Esophagus muscularis mucosa (tissue), 4 donors: ENCODE measurements around the gene SIM1. TPM values are rescaled to one million over a fixed set of nuclear protein-coding genes. Genes with fewer than 3 reads are reported as not detected.

Experiments
- DNase-seq: peaks from one replicate; pipeline ENCODE4 v3.0.0-alpha.2; 2017; ENCODE audit errors: extremely low spot score
- H3K27ac ChIP-seq, 4 donors: fragments of 200-600 bp; sonication (generic); replicated peaks in 1 of 4; 1 replicate in 3 of 4; 2 replicates in 1 of 4; pipeline ENCODE4 v1.5.1; 2016 to 2019; ENCODE audit warnings: mild to moderate bottlenecking in 1 of 4
- H3K27me3 ChIP-seq, 4 donors: fragments of 200-600 bp; sonication (generic); one replicate each; pipeline versions ENCODE4 v1.5.1 to v1.6.0; 2016 to 2019
- H3K36me3 ChIP-seq, 4 donors: fragments of 200-600 bp; sonication (generic); one replicate each; pipeline ENCODE4 v1.5.1; 2016 to 2019
- H3K4me1 ChIP-seq, 4 donors: fragments of 200-600 bp; sonication (generic); one replicate each; pipeline ENCODE4 v1.5.1; 2016 to 2019
- H3K4me3 ChIP-seq, 4 donors: fragments of 200-600 bp; sonication (generic); 1 replicate in 2 of 4; 2 replicates in 2 of 4; pipeline ENCODE4 v1.5.1; 2016 to 2019; ENCODE audit warnings: mild to moderate bottlenecking in 4 of 4, moderate library complexity in 1 of 4
- H3K9me3 ChIP-seq, 4 donors: fragments of 200-600 bp; sonication (generic); 1 replicate in 3 of 4; 2 replicates in 1 of 4; pipeline ENCODE4 v1.5.1; 2016 to 2019
- CTCF ChIP-seq, 3 experiments: fragments of 200-600 bp in 2 of 3; fragments of 450-650 bp in 1 of 3; sonication (generic) in 2 of 3; IDR thresholded peaks; one replicate each; pipeline ENCODE4 v1.5.1; 2017 to 2019; ENCODE audit warnings: antibody characterized with exemption in 3 of 3, mild to moderate bottlenecking in 2 of 3, moderate library complexity in 1 of 3
- EP300 ChIP-seq: sonication (generic); formaldehyde crosslinking; IDR thresholded peaks from one replicate; pipeline ENCODE4 v1.6.1; 2017; ENCODE audit warnings: antibody characterized with exemption
- POLR2A ChIP-seq: fragments of 450-650 bp; IDR thresholded peaks from one replicate; pipeline ENCODE4 v1.6.1; 2017; ENCODE audit warnings: antibody characterized with exemption, moderate library complexity, mild to moderate bottlenecking, low read depth
- POLR2AphosphoS5 ChIP-seq, 2 donors: sonication (generic); formaldehyde crosslinking; IDR thresholded peaks; one replicate each; pipeline ENCODE4 v1.6.1; 2017; ENCODE audit warnings: antibody characterized with exemption in 2 of 2
- WGBS: methylation state at CpG from one replicate; pipeline ENCODE4 v1.1.5; 2018; 5-methylcytosine and 5-hydroxymethylcytosine counted together
- intact Hi-C: fragments of 100-400 bp; cut with DNase I; formaldehyde crosslinking; loops from one replicate; pipeline ENCODE4 v1.15.1; 2023
- total RNA-seq, 4 donors: library from RNA; depleted of rRNA; stranded (reverse); fragments of >200 nt; gene quantifications; one replicate each; pipeline versions ENCODE4 v1.1.0 to v1.2.1, GENCODE V29; 2016

SIM1 gene
- total RNA-seq, 4 donors from 2014 or later = not detected

DNA sequence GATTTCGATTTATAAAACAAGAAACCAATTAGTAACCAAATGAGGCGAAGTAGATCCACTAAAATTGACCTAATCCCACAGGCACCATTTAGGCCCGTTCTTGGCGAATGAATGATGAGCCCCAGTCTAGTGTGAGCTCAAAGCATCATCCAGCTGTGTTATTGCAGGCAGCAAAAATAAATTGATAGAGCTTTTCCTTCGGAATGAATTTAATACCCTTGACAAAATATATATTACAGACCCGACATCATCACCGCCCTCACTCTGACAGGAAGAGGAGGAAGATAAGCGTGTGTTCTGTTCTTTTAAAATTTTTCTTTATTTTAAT, 7.8 kb downstream of the SIM1 start:
- H3K4me3 ChIP-seq = no peak overlapping the region
- DNase-seq = no peak
- intact Hi-C loops = no loop called here
- no peaks in the 10 kb centered on the region for H3K36me3 ChIP-seq
- H3K27ac ChIP-seq = no peak overlapping the region
- peaks cover 0 to 7% (median 0%) of the 10 kb centered on the region in 4 donors for H3K9me3 ChIP-seq
- WGBS = 32% methylated on average over 8 of the region's 8 CpGs
- peaks cover 13 to 100% (median 90%) of the 10 kb centered on the region in 4 donors for H3K27me3 ChIP-seq
- H3K4me1 ChIP-seq = peaks cover 6 to 42% (median 29%) of the 10 kb centered on the region in 4 donors
- TF ChIP-seq POLR2A = no peak
- TF ChIP-seq CTCF (IDR thresholded peaks at IDR 0.05) = no peak
- no peak for TF ChIP-seq EP300
- TF ChIP-seq POLR2AphosphoS5 (IDR thresholded peaks at IDR 0.05) = no peak

DNA sequence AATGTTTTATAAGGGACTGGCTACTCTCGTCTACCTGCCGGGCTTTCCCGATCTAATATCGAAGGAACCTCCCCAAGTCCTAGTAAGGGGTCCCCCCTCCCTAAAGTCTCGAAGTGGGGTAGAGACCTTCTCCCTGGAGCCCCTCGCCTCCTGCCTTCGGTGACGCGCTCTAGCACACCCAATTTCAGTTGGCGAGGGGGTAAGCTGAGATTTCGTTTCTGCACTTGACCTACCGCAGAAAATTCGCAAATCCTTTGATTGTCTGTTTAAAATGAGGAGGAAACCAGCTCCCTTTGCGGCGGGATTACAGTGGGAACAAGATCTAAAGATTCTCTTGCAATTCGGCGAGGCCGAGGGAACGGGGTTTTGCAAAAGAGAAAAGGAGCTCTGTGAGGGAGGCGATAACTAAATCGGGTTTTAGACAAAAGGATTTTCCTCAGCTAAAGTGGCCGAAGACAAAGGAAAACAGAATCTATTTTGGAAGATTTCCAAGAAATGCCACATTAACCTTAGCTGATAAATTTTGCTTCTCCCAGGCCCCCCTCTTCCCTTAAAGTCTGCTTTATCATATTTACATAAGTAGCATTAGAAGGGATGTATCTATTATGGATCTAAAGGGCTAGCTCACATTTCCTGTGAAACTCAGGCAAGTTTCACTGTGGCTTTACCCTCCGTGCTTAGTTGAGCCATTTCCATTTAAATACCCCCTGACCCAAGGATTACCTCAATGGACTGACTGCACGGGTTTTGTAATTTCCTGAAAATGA, 8.4 kb downstream of the SIM1 start:
- H3K4me3 ChIP-seq = no peak overlapping the region
- H3K27me3 ChIP-seq = peaks cover 12 to 100% (median 87%) of the 10 kb centered on the region in 4 donors
- DNase-seq = peak; percentile 62
- no peak for TF ChIP-seq EP300
- TF ChIP-seq POLR2A = no peak
- no peak for TF ChIP-seq POLR2AphosphoS5 (IDR thresholded peaks at IDR 0.05)
- no peak for TF ChIP-seq CTCF (IDR thresholded peaks at IDR 0.05)
- peaks cover 0 to 7% (median 0%) of the 10 kb centered on the region in 4 donors for H3K9me3 ChIP-seq
- no peak overlapping the region for H3K27ac ChIP-seq
- H3K36me3 ChIP-seq = no peaks in the 10 kb centered on the region
- peaks cover 6 to 40% (median 26%) of the 10 kb centered on the region in 4 donors for H3K4me1 ChIP-seq
- WGBS = 11% methylated on average over 24 of the region's 24 CpGs
- intact Hi-C loops = no loop called here

DNA sequence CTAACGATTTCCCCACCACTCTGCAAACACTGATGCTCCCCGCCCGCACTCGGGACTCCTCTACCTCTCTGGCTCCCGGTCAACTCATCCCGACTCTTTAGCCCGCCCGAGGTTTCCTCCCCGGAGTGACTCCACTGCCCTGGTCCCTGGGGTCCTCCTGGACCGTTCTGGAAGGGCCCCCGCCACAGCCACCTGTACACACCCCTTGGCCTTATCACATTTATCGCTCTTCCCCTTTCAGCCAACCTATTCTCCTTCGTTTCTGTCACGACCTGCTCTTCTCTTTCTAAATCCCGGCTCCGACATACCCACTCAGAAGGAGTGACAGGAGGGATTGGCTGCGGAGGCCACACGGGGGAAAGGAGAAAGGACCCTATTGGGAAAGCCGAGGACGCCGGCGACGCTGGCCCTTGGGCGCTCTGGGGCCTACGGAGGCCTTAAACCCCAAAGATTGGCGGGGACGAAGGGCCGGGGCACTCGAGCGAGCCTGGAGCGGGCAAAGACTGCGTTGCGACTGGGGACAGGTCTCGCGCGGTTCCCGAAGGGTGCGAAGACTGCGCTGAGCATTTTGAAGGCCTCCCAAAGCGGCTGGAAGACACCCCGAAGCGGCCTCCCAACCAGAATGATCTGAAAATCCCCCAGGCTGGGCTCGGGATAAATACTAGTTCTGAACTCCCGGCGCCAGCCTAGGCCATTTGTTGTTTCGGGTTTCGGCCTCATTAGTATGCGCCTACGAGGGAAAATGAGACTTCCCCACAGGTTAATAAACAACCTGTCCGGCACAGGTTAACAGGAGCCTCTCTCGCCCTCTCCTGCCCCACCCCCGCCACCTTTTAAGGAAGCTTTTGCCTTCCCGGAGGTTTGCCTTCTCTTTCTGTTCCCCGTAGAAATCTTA, 9.2 kb downstream of the SIM1 start:
- whole genome bisulfite sequencing = 10% methylated on average over 53 of the region's 54 CpGs
- no peak overlapping the region for H3K4me3 ChIP-seq
- H3K27ac ChIP-seq = no peak overlapping the region
- no peak for TF ChIP-seq CTCF (IDR thresholded peaks at IDR 0.05)
- TF ChIP-seq POLR2A = no peak
- intact Hi-C loops = no loop called here
- peaks cover 7 to 100% (median 82%) of the 10 kb centered on the region in 4 donors for H3K27me3 ChIP-seq
- no peaks in the 10 kb centered on the region for H3K36me3 ChIP-seq
- peaks cover 6 to 36% (median 23%) of the 10 kb centered on the region in 4 donors for H3K4me1 ChIP-seq
- peak; percentile 78 for DNase-seq
- peaks cover 0 to 7% (median 0%) of the 10 kb centered on the region in 4 donors for H3K9me3 ChIP-seq

DNA sequence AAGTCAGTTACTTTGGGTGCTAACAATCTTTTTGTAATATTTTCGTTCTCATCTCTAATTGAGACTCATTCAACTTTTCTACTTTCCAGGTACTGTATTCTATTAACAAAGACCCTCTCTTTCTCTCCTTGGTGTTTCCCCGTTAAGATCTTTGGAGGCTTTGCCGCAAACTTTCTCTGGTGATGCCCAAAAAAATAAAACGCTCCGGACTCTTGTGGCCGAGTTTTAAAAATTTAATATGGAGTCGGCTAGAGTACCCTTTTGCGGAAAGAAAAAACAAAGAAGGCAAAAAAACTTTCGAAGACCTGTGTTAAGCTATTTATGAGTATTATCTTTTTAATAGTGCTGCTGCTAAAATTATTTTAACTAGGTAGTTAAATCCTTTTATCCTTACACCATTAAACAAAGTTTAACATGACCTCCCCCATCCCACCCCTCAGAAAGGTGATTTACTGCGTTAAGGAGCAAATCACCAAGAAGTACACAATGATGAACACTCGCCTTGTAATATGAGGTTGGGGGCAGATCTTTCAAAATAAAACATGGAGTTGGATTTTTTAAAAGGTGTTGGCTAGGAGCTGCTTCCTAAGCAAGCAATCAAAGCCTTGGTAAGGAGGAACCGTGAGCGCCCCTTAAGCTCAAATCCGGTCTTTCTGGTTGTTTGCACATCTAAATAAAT, 10.0 kb downstream of the SIM1 start:
- intact Hi-C loops = no loop called here
- 17% methylated on average over 14 of the region's 14 CpGs for WGBS
- Histone ChIP-seq H3K9me3 (peaks cover 0 to 7% (median 0%) of the 10 kb centered on the region in 4 donors), H3K4me1 (peaks cover 6 to 36% (median 23%) of the 10 kb centered on the region in 4 donors), H3K4me3 (no peak overlapping the region), H3K36me3 (no peaks in the 10 kb centered on the region), H3K27me3 (peaks cover 7 to 100% (median 76%) of the 10 kb centered on the region in 4 donors), H3K27ac (no peak overlapping the region)
- no peak for DNase-seq
- TF ChIP-seq CTCF (IDR thresholded peaks at IDR 0.05) (no peak), POLR2A (no peak), POLR2AphosphoS5 (IDR thresholded peaks at IDR 0.05) (no peak), EP300 (no peak)
